ENCODE results near the gene MEGF6.
"Not testable (repeated sequence)": the region's sequence is repeated elsewhere in the genome, so short reads cannot be mapped to it uniquely, and the experiment has no call there.

The MEGF6 gene

GRCh38 chr1:3573500-3573899, 37.8 kb downstream of the MEGF6 start:
- Histone ChIP-seq H3K27ac (replicated peaks) (no peak overlapping the region), H3K4me3 (replicated peaks; ENCODE audit: insufficient read depth, low read length) (no peak overlapping the region), H3K27me3 (ENCODE audit: insufficient read depth, poor library complexity, severe bottlenecking) (no peaks in the 10 kb centered on the region)
- TF ChIP-seq GABPA (IDR thresholded peaks at IDR 0.05; ENCODE audit: low read depth) (no peak), REST (IDR thresholded peaks at IDR 0.05; ENCODE audit: insufficient replicate concordance, low read depth) (no peak)
- TF ChIP-seq, protein P1, sequence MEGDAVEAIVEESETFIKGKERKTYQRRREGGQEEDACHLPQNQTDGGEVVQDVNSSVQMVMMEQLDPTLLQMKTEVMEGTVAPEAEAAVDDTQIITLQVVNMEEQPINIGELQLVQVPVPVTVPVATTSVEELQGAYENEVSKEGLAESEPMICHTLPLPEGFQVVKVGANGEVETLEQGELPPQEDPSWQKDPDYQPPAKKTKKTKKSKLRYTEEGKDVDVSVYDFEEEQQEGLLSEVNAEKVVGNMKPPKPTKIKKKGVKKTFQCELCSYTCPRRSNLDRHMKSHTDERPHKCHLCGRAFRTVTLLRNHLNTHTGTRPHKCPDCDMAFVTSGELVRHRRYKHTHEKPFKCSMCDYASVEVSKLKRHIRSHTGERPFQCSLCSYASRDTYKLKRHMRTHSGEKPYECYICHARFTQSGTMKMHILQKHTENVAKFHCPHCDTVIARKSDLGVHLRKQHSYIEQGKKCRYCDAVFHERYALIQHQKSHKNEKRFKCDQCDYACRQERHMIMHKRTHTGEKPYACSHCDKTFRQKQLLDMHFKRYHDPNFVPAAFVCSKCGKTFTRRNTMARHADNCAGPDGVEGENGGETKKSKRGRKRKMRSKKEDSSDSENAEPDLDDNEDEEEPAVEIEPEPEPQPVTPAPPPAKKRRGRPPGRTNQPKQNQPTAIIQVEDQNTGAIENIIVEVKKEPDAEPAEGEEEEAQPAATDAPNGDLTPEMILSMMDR (IDR thresholded peaks at IDR 0.05; ENCODE audit: insufficient read depth, low read length), result no peak
- DNase-seq (ENCODE audit: low read depth in 1 of 2, low spot score in 1 of 2), result no peak

DNA sequence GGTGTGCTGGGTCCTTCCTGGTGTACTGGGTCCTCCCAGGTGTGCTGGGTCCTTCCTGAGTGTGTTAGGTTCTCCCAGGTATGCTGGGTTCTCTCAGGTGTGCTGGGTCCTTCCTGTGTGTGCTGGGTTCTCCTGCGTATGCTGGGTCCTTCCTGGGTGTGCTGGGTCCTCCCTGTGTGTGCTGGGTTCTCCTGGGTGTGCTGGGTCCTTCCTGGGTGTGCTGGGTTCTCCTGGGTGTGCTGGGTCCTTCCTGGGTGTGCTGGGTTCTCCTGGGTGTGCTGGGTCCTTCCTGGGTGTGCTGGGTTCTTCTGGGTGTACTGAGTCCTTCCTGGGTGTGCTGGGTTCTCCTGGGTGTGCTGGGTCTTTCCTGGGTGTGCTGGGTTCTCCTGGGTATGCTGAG, 38.7 kb downstream of the MEGF6 start:
- DNase-seq (ENCODE audit: low read depth in 1 of 2, low spot score in 1 of 2); H3K27ac ChIP-seq (replicated peaks); H3K27me3 ChIP-seq (ENCODE audit: insufficient read depth, poor library complexity, severe bottlenecking); H3K4me3 ChIP-seq (replicated peaks; ENCODE audit: insufficient read depth, low read length): not testable (repeated sequence)

- H3K27me3 ChIP-seq (ENCODE audit: insufficient read depth, poor library complexity, severe bottlenecking), result no peaks in the 10 kb centered on the region
- no peak overlapping the region for H3K27ac ChIP-seq (replicated peaks)
- TF ChIP-seq, protein P1 (IDR thresholded peaks at IDR 0.05; ENCODE audit: insufficient read depth, low read length), result no peak
- TF ChIP-seq GABPA (IDR thresholded peaks at IDR 0.05; ENCODE audit: low read depth) (no peak), POLR2AphosphoS5 (IDR thresholded peaks at IDR 0.05; ENCODE audit: low read depth) (no peak), REST (IDR thresholded peaks at IDR 0.05; ENCODE audit: insufficient replicate concordance, low read depth) (no peak), SPI1 (IDR thresholded peaks at IDR 0.05; ENCODE audit: borderline replicate concordance, low read depth) (no peak)
- H3K4me3 ChIP-seq (replicated peaks; ENCODE audit: insufficient read depth, low read length), result no peak overlapping the region
- no peak for DNase-seq (ENCODE audit: low read depth in 1 of 2, low spot score in 1 of 2)
Observed at GRCh38 chr1:3571263-3571662, 40.0 kb downstream of the MEGF6 start.

DNA sequence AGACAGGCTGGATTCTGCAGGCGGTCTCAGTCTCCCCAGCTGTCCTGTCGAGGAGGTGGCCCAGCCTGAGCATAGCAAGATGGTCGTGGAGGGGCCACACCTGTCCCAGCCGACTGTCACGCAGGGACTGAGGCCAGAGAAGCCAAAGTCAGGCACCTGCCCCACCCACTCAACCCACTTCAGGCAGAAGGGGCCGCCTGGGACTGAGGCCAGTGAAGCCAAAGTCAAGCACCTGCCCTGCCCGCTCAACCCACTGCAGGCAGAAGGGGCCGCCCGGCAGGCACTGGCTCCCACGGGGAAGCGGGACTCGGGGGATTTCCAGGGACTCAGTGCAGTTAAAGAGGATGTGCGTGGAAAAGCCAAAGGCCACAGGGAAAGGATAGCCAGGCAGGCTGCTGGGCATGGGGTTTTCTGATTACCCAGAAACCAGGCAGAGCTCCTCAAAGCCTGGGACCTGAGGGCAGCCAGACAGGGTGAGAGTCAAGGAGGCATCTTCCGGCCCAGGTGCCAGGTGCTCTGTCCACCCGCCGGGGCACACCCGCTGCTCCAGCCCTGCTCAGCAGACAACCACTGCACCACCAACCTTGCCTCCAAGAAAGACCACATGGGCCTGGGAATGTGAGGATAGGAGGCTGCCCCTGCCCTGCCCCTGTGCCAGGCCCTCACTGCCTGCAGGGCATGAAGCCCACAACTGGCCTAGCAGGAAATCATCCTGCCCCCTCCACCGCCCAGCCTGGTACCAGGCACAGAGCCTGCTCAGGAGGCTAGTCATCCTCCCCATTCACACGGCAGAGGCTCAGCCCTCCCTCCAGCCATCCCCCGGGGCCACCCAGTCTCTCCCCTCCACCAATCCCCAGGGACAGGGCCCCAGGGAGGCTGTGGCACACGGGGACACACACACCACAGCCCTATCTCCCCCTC, 41.0 kb downstream of the MEGF6 start:
- TF ChIP-seq POLR2AphosphoS5 (IDR thresholded peaks at IDR 0.05; ENCODE audit: low read depth), result no peak
- TF ChIP-seq GABPA (IDR thresholded peaks at IDR 0.05; ENCODE audit: low read depth), result no peak
- TF ChIP-seq, protein P1 (IDR thresholded peaks at IDR 0.05; ENCODE audit: insufficient read depth, low read length), result no peak
- TF ChIP-seq REST (IDR thresholded peaks at IDR 0.05; ENCODE audit: insufficient replicate concordance, low read depth), result no peak
- TF ChIP-seq SPI1 (IDR thresholded peaks at IDR 0.05; ENCODE audit: borderline replicate concordance, low read depth), result no peak
- Histone ChIP-seq H3K27ac (replicated peaks) (no peak overlapping the region), H3K4me3 (replicated peaks; ENCODE audit: insufficient read depth, low read length) (no peak overlapping the region), H3K27me3 (ENCODE audit: insufficient read depth, poor library complexity, severe bottlenecking) (no peaks in the 10 kb centered on the region)
- DNase-seq (ENCODE audit: low read depth in 1 of 2, low spot score in 1 of 2), result no peak
